Nephron progenitor cell (in vitro differentiated cells): ENCODE data around the gene POLR2F.
"Not testable (repeated sequence)": the region's sequence is repeated elsewhere in the genome, so short reads cannot be mapped to it uniquely, and the experiment has no call there.

Experiments
- DNase-seq: peaks from one replicate; pipeline ENCODE4 v3.0.0; 2021
- H3K27ac Mint-ChIP-seq: 2 replicates; pipeline ENCODE4 v1.8.0; 2021; ENCODE audit warnings: mild to moderate bottlenecking, moderate library complexity, mixed read lengths
- H3K27me3 Mint-ChIP-seq: 2 replicates; pipeline ENCODE4 v1.8.0; 2021; ENCODE audit warnings: mild to moderate bottlenecking, low read depth, mixed read lengths; ENCODE audit not compliant: poor library complexity
- H3K36me3 Mint-ChIP-seq: 2 replicates; pipeline ENCODE4 v1.8.0; 2021; ENCODE audit warnings: low read depth, mixed read lengths
- H3K4me1 Mint-ChIP-seq: 2 replicates; pipeline ENCODE4 v1.8.0; 2021; ENCODE audit warnings: mixed read lengths
- H3K4me3 Mint-ChIP-seq: 2 replicates; pipeline ENCODE4 v1.8.0; 2021; ENCODE audit warnings: mild to moderate bottlenecking, moderate library complexity, mixed read lengths
- H3K9me3 Mint-ChIP-seq: 2 replicates; pipeline ENCODE4 v1.8.0; 2021; ENCODE audit warnings: mild to moderate bottlenecking, moderate library complexity, mixed read lengths
- CTCF ChIP-seq: fragments of 200-600 bp; sonication (generic); IDR thresholded peaks from 2 replicates; pipeline ENCODE4 v1.5.0; 2021; ENCODE audit warnings: antibody characterized with exemption

POLR2F gene

GRCh38 chr22:37940698-37941376 is 12.7 kb upstream of the POLR2F start:
- peaks cover 30% of the 10 kb centered on the region for H3K36me3 Mint-ChIP-seq
- no peak for TF ChIP-seq CTCF
- peaks cover 9% of the 10 kb centered on the region for H3K27me3 Mint-ChIP-seq
- H3K27ac Mint-ChIP-seq = peak overlapping the region; percentile 90
- H3K4me3 Mint-ChIP-seq = no peak overlapping the region
- peaks cover 9% of the 10 kb centered on the region for H3K4me1 Mint-ChIP-seq
- no peak for DNase-seq
- H3K9me3 Mint-ChIP-seq = no peaks in the 10 kb centered on the region

GRCh38 chr22:37942133-37942532 is 11.4 kb upstream of the POLR2F start:
- H3K4me1 Mint-ChIP-seq = peaks cover 9% of the 10 kb centered on the region
- no peaks in the 10 kb centered on the region for H3K9me3 Mint-ChIP-seq
- no peak overlapping the region for H3K4me3 Mint-ChIP-seq
- H3K36me3 Mint-ChIP-seq = peaks cover 25% of the 10 kb centered on the region
- H3K27ac Mint-ChIP-seq = no peak overlapping the region
- no peak for TF ChIP-seq CTCF
- DNase-seq = no peak
- H3K27me3 Mint-ChIP-seq = peaks cover 9% of the 10 kb centered on the region

GRCh38 chr22:37943136-37943824 is 10.2 kb upstream of the POLR2F start:
- Mint-ChIP-seq H3K9me3 (no peaks in the 10 kb centered on the region), H3K27ac (no peak overlapping the region), H3K27me3 (peaks cover 2% of the 10 kb centered on the region), H3K36me3 (peaks cover 18% of the 10 kb centered on the region), H3K4me1 (peaks cover 9% of the 10 kb centered on the region), H3K4me3 (no peak overlapping the region)
- no peak for DNase-seq
- TF ChIP-seq CTCF = no peak

- Mint-ChIP-seq H3K4me3 (no peak overlapping the region), H3K36me3 (peaks cover 18% of the 10 kb centered on the region), H3K4me1 (peaks cover 9% of the 10 kb centered on the region), H3K9me3 (no peaks in the 10 kb centered on the region), H3K27me3 (peaks cover 2% of the 10 kb centered on the region), H3K27ac (no peak overlapping the region)
- no peak for TF ChIP-seq CTCF
- no peak for DNase-seq
These were observed 9.7 kb upstream of the POLR2F start for GRCh38 chr22:37943825-37944198.

GRCh38 chr22:37944423-37944822 is 9.1 kb upstream of the POLR2F start:
- not testable (repeated sequence) for H3K27ac Mint-ChIP-seq, H3K9me3 Mint-ChIP-seq, H3K4me3 Mint-ChIP-seq, H3K4me1 Mint-ChIP-seq, DNase-seq, H3K27me3 Mint-ChIP-seq
- peaks cover 18% of the 10 kb centered on the region for H3K36me3 Mint-ChIP-seq

GRCh38 chr22:37947142-37947795 is 6.2 kb upstream of the POLR2F start:
- H3K4me3 Mint-ChIP-seq, H3K27me3 Mint-ChIP-seq, DNase-seq: not testable (repeated sequence)

More at GRCh38 chr22:37947142-37947795, 6.2 kb upstream of the POLR2F start:
- not testable (repeated sequence) for H3K9me3 Mint-ChIP-seq, H3K36me3 Mint-ChIP-seq, H3K27ac Mint-ChIP-seq
- H3K4me1 Mint-ChIP-seq = peaks cover 20% of the 10 kb centered on the region
